HEK293T (cell line): Measurements from ENCODE around the gene SSTR4.

ENCODE experiments used
- ARNT ChIP-seq: fragments of 450-650 bp; IDR thresholded peaks from 2 replicates; pipeline ENCODE4 v1.6.1; 2017; ENCODE audit warnings: mild to moderate bottlenecking
- BHLHE40 ChIP-seq: fragments of 450-650 bp; IDR thresholded peaks from 2 replicates; pipeline ENCODE4 v1.6.1; 2016; ENCODE audit warnings: mild to moderate bottlenecking, moderate library complexity, borderline replicate concordance
- CTBP1 ChIP-seq: fragments of 450-650 bp; IDR thresholded peaks from 2 replicates; pipeline ENCODE4 v1.6.1; 2016; ENCODE audit warnings: borderline replicate concordance
- FOXA1 ChIP-seq: fragments of 450-650 bp; IDR thresholded peaks from 2 replicates; pipeline ENCODE4 v1.6.1; 2016; ENCODE audit warnings: mild to moderate bottlenecking
- FOXK2 ChIP-seq: fragments of 450-650 bp; IDR thresholded peaks from 2 replicates; pipeline ENCODE4 v1.6.1; 2016; ENCODE audit warnings: mild to moderate bottlenecking
- FOXM1 ChIP-seq: fragments of 450-650 bp; IDR thresholded peaks from 2 replicates; pipeline ENCODE4 v1.6.1; 2017; ENCODE audit warnings: mild to moderate bottlenecking, borderline replicate concordance
- HDGF ChIP-seq: fragments of 450-650 bp; IDR thresholded peaks from 2 replicates; pipeline ENCODE4 v1.6.1; 2017; ENCODE audit warnings: antibody characterized with exemption, borderline replicate concordance
- L3MBTL2 ChIP-seq: fragments of 450-650 bp; conservative IDR thresholded peaks from 2 replicates; pipeline ENCODE4 v1.6.1; 2016; ENCODE audit warnings: mild to moderate bottlenecking
- NFRKB ChIP-seq: fragments of 450-650 bp; IDR thresholded peaks from 2 replicates; pipeline ENCODE4 v1.6.1; 2016; ENCODE audit warnings: mild to moderate bottlenecking, moderate library complexity
- PKNOX1 ChIP-seq: fragments of 450-650 bp; IDR thresholded peaks from 2 replicates; pipeline ENCODE4 v1.6.1; 2016
- SP1 ChIP-seq: fragments of 450-650 bp; IDR thresholded peaks from 2 replicates; pipeline ENCODE4 v1.6.1; 2017
- SUZ12 ChIP-seq: fragments of 450-650 bp; IDR thresholded peaks from 2 replicates; pipeline ENCODE4 v1.6.1; 2016; ENCODE audit warnings: mild to moderate bottlenecking
- ZNF384 ChIP-seq: fragments of 450-650 bp; IDR thresholded peaks from 2 replicates; pipeline ENCODE4 v1.6.1; 2016

GRCh38 chr20:23002276-23002675 lies 32.8 kb upstream of the SSTR4 start:
- TF ChIP-seq SUZ12 (no peak), BHLHE40 (no peak), NFRKB (no peak), ZNF384 (no peak), L3MBTL2 (no peak), SP1 (no peak), FOXM1 (no peak), HDGF (no peak), PKNOX1 (no peak), CTBP1 (no peak), ARNT (no peak), FOXA1 (no peak), FOXK2 (no peak)
